C4-2B (cell line): Measurements from ENCODE around the gene CLEC20A.

Experiments
- CTCF ChIP-seq: fragments of 450-650 bp; conservative IDR thresholded peaks from 2 replicates; pipeline ENCODE4 v1.5.1; 2017; ENCODE audit warnings: mild to moderate bottlenecking
- ZFX ChIP-seq: fragments of 450-650 bp; IDR thresholded peaks from 2 replicates; pipeline ENCODE4 v1.6.1; 2017

GRCh38 chr1:178530502-178530901 lies 33.7 kb upstream of the CLEC20A start:
- TF ChIP-seq CTCF (no peak), ZFX (no peak)
